GM21723 (cell line): ENCODE results near the gene EBF4.

Experiments used
- ATAC-seq: cut with Tn5 transposase; IDR thresholded peaks from one replicate; pipeline ENCODE4 v1.9.1; 2021; ENCODE audit warnings: mild to moderate bottlenecking, moderate library complexity; ENCODE audit not compliant: unreplicated experiment

The EBF4 gene

DNA sequence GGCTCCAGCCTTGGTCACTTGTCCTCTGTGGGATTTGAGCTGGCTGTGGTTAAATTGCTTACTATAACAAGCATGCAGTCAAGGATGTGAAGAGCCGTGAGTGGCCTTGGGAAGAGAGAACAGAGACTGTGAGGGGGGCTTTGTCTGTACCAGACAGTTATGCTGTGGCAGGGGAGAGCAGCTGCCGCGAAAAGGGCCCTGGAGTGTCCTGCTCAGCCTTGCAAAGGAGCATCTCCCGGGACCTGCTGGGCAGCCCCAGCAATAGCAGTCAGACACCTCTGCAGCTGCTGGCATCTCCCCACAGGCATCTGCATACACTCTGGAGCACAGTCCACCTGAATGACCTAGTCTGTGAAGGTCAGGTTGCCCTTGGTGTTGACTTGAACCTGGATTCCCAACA is 6.3 kb downstream of the EBF4 start:
- no peak for ATAC-seq

DNA sequence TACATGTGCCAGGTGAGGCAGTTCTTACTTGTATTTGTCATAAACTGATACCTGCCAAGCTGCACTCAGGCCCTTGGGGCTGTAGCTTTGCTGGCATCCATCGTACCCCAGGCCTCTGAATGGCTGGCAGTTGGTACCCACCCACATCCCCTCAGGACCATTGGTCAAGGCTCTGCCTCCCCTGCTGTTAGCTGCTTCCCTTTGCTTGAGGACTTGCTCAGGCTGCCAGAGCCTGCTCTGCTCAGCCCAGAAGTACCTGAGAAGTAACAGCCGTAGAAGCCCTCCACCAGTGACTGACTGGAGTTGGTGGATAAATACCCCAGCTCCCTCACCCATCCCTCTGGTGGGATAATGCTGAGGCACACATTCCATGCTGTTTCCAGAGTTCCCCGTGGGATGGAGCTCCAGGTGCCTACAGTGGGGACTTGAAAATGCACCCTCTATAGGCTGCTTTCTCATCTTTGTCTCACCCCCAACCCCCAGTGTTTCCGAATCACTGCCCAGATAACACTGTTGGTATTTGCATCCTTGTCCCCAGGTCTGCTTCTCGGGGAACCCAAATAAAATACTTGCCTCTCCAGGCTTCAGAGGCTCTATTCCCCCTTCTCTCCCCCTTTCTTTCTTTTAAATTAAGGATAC is 7.3 kb downstream of the EBF4 start:
- no peak for ATAC-seq

DNA sequence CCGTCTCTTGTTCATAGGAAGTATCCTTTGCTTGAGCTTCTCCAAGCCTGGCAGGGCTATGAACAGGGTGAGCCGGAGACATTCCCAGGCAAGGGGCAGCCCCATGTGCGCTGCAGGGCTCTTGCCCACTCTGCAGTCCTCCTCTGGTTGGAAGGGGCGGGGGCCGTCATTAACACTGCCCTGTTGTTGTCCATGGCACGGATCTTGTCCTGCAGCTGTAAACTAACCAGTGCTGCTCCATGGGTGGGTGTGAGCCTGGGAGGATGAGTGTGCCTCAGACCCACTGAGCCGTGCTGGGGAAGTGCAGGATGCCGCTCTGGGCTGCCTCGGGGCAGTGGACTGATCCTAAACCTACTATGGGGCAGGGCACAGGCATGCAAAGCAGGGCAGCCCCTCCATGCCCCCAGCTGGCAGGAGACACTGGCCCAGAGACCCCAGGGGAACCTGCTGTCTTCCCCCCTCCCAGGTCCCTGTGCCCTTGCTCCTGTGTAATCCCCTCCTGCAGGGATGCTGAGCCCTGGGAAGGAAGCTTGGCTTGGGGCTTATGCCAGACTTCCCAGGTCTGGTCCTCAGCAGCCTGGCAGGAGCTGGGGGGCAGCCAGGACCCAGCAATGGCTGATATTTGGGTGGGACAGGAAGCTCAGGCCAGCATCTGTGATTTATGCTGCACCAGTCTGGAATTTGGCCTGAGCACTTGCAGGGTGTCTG is 8.5 kb downstream of the EBF4 start:
- no peak for ATAC-seq

DNA sequence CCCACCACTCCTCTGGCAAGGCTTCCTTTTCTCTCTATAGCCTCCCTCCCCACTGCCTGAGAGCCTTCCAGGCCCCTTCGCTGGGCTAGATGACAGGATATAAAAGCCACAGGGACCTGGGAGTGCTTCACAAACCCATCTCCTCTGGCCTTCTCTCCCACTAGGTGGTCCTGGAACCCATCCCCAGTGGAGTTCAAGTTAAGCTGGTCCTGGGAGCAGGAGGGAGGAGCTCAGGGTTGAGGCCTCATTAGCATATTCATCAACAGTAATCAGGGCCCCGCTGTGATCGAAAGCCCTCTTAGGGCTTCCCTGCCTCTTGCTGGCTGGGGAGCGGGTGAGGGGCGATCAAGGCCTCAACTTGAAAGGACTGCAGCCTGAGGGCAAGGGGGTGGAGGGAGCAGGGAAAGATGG is 9.1 kb downstream of the EBF4 start:
- ATAC-seq: no peak

DNA sequence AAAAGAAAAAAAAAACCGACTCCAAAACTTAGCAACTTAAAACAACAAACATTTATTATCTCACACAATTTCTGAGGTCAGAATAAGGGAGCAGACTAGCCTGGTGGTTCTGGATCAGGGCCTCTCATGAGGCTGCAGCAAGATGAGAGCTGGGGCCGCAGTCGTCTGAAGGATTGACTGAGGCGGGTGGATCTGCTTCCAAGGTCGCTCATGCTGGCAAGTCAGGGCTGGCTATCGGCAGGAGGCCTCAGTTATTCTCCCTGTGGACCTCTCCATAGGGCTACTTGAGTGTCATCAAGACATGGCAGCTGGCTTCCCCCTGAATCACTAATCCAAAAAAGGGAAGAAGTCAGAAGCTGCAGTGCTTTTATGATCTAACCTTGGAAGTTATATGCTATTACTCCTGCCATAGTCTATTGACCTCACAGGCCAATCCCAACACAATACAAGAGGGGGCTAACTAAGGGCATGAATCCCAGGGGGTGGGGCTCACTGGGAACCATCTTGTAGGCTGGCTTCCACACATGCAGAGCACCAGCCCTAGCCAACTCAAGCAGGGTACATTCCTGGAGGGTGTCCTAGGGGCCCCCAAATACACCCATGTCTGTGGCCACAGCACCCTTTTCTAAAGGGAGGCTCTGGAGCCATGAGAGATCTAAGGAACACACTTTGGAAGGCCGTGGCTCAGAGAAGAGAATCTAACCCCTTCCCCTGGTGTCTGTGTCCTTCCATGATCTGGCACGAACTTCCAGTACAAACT is 11.3 kb downstream of the EBF4 start:
- no peak for ATAC-seq

DNA sequence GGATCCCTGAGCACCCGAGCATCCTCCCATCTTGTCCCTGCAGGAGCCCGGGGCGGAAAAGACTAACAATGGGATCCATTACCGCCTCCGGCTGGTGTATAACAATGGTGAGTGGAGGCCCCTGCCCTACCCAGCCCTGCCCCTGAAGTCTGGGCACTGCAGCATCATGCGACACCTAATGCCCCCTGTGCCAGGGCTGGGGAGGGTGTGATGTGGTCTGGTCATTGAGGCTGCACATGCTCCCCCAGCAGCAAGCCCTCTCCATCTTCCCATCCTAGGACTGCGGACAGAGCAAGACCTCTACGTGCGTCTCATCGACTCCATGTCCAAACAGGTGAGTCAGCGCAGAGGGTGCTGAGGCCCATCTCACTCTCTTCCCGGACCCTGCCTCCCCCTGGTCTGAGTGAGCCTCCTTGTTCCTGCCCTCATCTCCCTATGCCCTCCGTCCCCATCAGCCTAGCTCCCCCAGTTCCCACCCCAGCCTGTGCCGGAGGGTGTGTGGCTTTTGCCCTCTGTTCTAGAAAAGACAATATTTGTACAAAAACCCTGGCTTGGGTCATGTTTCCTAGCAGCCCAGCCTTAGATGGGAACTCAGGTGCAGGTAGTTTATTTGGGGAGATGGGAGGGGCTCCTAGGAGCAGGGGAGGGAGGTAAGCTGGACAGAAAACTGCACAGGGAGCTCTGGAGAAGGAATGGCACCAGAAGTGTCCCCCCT is 13.5 kb downstream of the EBF4 start:
- ATAC-seq: no peak

DNA sequence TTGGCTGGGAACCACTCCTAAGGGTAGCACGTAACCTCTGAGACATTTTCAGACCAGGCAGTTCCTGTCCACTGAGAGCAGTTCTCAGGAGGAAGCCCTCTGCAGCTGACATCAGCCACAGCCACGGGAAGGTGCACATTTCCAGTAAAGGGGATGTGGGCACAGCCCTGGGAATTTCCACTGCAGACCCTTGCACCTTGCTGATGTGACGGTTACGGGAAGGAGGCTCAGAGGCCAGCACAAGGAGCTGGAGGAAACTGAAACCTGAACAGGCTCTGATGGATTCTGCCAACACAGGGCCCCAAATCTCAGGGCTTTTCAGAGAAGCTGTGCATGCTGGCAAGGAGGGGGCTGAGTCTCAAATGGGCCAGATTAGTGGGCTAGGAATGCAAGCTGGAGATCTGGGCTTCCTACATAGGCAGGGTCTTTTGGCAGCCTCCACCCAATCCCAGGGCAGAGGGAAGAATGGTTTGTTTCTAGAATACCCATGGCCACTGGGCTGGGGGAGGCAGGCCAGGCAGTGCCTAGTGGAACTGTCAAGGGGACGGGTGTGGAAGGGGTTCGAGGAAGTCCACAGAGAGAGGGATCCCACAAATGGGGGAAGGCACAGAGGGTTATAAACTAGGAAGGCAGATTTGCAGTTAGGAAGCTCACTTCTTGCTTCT is 14.2 kb downstream of the EBF4 start:
- ATAC-seq: no peak

DNA sequence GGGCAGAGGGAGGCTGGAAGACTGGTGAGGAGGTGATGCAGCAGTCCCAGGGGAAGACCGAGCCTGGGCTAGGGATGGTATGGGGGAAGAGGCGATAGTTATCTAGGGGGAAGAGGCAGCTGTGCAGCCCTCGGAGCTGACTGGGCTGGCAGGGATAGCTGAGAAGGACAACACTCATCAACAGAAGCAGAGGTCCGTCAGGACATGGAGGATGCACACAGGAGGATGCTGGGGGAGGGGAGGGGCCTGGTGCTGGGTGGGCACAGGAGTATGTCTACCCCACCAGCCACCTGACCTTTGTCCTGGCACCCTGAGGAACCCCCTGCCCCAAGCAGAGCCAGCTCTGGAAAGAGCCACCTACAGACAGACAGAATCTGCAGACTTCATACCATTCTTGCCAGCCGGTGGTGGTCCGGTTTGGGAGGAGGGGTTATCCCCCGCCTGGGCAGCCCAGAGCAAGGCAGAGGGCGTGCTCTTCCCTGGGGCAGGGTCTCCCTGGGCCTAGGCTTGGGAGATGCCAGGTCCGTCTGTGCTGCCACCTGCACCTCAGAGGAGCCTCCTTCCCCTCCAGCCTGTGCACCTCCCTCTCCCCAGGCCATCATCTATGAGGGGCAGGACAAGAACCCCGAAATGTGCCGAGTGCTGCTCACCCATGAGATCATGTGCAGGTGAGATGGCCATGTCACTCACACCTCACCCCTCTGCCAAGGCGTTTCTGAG is 14.9 kb downstream of the EBF4 start:
- no peak for ATAC-seq

DNA sequence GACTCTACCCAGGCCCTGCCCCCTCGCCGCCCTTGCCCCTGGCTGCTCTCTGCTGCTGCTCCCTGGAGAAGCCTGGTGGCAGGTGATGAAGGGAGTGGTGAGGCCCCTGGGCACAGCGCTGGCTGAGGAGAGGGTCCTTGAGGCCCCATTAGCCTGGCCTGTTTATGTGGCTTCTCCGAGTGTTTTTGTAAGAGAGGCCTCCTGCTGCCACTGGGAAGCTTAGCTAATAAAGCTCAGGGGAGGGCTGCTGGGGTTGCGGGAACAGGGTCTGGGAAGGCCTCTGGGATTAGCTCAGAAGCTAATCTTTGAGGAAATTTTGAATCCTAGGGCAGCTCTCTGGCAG is 15.5 kb downstream of the EBF4 start:
- ATAC-seq: no peak

DNA sequence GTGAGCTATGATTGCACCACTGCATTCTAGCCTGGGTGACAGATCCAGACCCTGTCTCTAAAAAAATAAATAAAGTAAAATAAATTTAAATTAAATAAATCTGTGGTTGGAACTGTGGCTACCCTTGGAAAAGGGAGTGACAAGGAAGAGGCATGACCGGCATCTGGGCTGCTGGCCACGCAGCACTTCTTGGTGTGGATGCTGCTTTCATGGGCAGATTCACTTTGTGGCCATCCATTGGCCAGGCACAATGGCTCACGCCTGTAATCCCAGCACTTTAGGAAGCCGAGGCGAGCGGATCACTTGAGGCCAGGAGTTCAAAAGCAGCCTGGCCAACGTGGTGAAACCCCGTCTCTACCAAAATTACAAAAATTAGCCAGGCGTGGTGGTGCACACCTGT is 16.1 kb downstream of the EBF4 start:
- no peak for ATAC-seq

DNA sequence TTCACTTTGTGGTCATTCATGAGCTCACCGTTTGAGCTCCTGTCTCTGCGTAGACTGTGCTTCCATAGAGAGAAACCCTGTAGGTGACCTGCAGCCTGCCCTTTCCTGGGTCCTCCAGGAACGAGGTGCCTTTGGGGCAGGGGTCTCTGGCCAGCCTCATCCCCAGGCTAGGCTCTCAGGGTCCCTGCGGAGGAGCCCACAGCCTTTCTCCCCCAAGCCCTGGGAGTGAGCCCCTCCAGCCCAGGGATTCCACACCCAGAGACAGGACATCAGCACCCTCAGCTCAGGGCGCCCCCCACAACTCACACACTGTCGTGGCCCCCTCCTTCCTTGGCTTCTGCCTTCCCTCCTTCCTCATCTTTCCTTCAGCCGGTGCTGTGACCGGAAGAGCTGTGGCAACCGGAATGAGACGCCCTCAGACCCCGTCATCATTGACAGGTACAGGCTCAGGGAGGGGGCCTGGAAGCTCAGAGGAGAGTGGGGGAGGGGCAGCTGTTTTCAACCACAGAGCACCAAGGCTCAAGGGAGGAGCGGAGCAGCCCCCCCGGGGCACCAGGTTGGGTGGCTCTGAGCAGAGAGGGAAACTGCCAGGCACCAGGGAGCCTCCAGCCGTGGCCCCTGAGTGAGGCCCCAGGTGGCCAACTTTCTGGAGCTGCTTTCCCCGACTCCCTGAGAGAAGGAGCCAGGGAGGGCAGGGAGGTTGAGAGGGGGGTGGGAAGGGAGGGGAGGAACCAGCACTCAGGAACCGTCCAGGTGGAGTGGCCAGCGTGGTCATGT is 16.8 kb downstream of the EBF4 start:
- no peak for ATAC-seq

DNA sequence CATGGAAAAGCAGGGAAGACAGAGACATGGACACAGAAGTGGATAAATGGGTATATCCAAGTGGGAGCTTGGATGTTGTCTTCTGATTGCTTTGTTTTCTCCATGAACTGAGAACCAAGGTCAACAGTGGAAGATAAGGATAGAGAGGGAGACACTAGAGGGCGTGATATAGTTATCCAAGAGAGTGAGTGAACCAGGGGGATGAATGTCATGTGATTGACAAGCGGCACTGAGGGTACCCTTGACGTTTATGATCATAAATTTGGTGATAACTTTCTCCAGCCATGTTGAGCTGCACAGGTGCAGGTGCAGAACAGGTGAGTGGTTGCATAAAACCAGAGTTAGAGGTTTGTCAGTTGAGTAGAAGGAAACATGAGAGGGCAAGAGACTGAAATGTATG is 20.7 kb downstream of the EBF4 start:
- ATAC-seq: no peak

DNA sequence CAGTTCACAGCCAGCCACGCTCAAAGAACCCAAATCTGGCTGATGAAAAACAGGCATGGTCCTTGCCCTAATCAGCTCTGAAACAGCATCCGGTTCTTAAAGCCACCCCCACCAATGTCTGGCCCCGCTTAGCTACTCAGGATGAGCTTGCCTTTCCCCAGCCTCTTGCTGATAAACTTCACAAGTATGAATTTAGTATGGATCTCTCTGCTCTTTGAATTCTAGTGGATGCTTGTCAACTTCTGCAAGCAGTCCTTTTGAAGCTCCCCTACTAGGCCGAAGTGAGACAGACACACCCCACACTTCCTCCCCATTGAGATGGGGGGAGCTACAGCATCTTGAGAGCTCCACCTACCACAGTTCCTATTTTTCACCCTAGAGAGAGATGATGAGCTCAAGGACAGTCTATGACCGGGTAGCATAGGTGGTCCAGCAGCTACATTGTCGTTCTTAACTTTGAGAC is 36.7 kb downstream of the EBF4 start:
- ATAC-seq: no peak

DNA sequence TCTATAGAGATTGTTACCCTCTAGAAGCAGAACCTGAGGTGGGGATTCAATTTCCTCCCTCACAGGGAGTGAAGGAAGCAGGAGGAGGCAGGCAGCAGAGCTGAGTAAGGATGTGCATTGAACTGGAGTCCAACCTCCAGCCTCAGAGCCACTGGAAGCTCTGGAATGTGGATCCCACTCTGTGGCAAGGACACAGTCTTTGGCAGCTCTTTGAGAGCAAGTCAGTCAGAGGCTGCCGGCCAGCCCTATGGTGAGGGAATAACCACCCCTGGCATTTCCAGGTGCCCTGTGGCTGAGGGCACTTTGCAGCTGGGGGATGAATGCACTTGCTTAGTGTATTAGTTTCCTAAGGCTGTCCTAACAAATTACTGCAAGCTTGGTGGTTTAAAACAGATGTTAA is 37.2 kb downstream of the EBF4 start:
- ATAC-seq: no peak

DNA sequence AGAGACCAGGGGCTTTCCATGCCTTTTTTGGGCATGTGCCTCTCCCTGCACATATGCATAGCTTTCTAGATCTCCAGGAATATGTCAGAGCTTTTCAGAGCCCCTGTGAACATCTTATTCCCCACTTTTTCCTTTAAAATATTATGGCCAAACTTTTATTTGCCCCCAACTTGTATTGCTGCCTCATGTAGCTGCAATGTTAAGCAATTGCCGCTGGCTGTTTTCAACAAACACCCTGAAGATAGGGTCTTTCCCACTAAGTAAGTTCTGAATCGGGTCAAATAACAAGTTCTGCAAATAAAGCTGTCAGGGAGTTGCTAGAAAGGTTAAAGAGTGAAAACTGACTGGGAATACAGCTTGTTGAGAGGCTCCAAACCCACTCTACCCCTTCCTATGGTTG is 42.3 kb downstream of the EBF4 start:
- no peak for ATAC-seq

DNA sequence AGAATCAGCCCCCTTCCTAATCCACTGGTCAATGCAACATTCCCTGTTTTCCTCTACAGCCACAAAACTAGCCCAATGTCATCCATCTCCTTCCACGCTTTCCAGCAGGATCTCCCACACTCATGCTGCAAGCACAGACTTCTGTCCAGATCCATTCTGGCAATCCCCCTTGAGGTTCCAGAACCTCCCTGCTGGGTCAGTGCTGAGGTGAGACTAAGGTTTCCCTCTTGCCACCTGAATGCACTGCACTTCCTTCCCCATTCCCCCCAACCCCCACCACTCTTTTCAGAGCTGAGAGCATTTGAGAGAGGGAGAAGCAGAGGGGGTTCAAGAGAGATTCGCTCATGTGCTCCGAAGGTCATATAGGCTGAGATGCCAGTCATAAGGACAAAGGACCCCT is 43.9 kb downstream of the EBF4 start:
- ATAC-seq: no peak

DNA sequence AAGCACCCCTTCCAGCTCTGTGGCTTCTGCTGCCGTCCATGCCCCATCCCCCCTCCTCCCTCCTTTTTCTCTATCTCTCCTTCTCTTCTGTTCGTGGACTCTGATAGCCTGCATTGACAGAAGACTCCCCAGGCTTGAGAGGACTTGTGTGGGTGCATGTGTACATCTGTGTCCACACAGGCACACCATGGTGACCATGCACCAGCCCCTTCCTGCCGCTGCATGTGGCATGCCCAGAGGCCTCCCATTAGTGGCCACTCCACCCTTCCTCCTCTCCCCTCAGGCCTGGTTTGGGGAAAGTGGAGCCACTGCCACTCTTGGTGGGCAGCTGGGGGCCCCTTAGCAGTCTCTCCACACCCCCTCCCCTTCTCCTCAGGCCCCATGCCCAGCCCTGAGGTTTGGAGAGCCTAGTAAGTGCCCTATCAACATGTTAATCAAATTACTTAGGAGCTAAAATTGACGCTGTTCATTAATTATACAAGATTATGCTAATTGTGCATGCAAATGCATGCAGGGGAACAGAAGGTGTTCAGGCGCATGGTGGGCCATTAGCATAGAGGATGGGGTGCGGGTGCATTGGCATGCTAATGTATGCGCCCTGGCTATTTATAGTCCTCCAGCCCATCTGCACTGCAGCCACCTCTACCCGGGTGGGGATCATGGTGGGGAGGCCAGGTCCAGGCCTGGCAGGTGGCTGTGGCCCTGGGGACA is 45.9 kb downstream of the EBF4 start:
- no peak for ATAC-seq

DNA sequence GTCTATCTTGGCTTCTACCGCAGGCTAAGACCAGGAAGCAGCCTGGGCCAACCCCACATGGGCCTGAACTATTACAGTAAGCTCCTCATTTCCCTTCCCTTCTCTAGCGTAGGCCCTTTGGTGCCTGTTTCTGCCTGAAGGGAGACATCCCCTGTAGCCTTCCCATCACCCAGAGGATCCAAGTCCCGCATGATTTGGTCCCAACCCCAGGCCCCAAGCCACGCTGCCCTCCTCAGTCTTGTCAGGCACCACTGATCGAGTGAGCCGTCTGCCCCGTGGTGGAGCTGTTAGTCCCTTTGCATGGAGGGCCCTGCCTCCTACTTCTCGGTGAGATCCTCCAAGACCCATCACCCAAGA is 46.4 kb downstream of the EBF4 start:
- no peak for ATAC-seq

DNA sequence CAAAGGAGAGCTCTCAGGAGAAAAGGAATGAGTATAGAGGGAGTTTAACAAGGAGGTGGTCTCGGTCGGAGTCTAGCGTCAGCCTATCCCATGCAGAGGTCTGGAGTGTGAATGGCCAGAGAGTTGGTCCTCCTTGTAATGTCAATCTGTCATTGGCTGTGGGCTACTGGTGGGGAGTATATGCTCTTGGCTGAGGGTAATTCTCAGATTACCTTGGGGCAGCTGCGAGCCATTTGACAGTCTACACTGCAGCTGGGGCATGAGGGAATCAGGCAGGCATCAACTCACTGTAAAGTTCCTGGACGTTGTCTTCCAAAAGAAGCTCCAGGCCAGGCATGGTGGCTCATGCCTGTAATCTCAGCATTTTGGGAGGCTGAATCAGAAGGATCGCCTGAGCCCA is 48.1 kb downstream of the EBF4 start:
- ATAC-seq: no peak
